HK-2 (cell line): ENCODE results near the gene GP2.
A peak's percentile ranks its signal among the peaks of the same experiment; 100 is the strongest.

Experiments used
- DNase-seq: peaks from one replicate; pipeline ENCODE4 v3.0.0-alpha.2; 2018; ENCODE audit not compliant: unreplicated experiment

The GP2 gene

GRCh38 chr16:20307240-20307671 lies 20.1 kb downstream of the GP2 start:
- no peak for DNase-seq

GRCh38 chr16:20306401-20306800 lies 20.9 kb downstream of the GP2 start:
- DNase-seq: no peak

- no peak for DNase-seq
Measured at GRCh38 chr16:20303012-20303411, 24.3 kb downstream of the GP2 start.

- no peak for DNase-seq
Measured at GRCh38 chr16:20302389-20302788, 24.9 kb downstream of the GP2 start.

GRCh38 chr16:20301840-20302239 lies 25.5 kb downstream of the GP2 start:
- no peak for DNase-seq

GRCh38 chr16:20300312-20301097 lies 26.8 kb downstream of the GP2 start:
- DNase-seq: peak; percentile 40

GRCh38 chr16:20298452-20298851 lies 28.9 kb downstream of the GP2 start:
- DNase-seq: no peak

GRCh38 chr16:20291208-20292206 lies 35.8 kb downstream of the GP2 start:
- no peak for DNase-seq

GRCh38 chr16:20289571-20289970 lies 37.7 kb downstream of the GP2 start:
- DNase-seq: no peak

- no peak for DNase-seq
Measured at GRCh38 chr16:20285993-20286499, 41.3 kb downstream of the GP2 start.

- no peak for DNase-seq
Measured at GRCh38 chr16:20280259-20280658, 47.1 kb downstream of the GP2 start.

GRCh38 chr16:20271893-20272292 lies 55.4 kb downstream of the GP2 start:
- no peak for DNase-seq

- DNase-seq: no peak
Measured at GRCh38 chr16:20268409-20268808, 58.9 kb downstream of the GP2 start.

GRCh38 chr16:20265019-20265418 lies 62.3 kb downstream of the GP2 start:
- DNase-seq: no peak

GRCh38 chr16:20263138-20263855 lies 64.0 kb downstream of the GP2 start:
- DNase-seq: no peak

GRCh38 chr16:20262248-20262647 lies 65.1 kb downstream of the GP2 start:
- DNase-seq: no peak

- DNase-seq: no peak
Measured at GRCh38 chr16:20260215-20261009, 66.9 kb downstream of the GP2 start.
